Endodermal cell (in vitro differentiated cells): Measurements from ENCODE around the gene OR5AN1. TPM values are rescaled to one million over a fixed set of nuclear protein-coding genes. Genes with fewer than 3 reads are reported as not detected.

Source experiments
- DNase-seq: peaks from one replicate; pipeline ENCODE4 v3.0.0-alpha.2; 2017
- H3K27ac ChIP-seq: 2 replicates; pipeline ENCODE4 v1.5.1; 2013; ENCODE audit warnings: mild to moderate bottlenecking, low read depth, low read length, moderate library complexity
- H3K27me3 ChIP-seq: 2 replicates; pipeline ENCODE4 v1.6.1; 2013; ENCODE audit warnings: mild to moderate bottlenecking, low read length, moderate library complexity; ENCODE audit not compliant: insufficient read depth, control insufficient read depth, poor library complexity, severe bottlenecking
- H3K36me3 ChIP-seq: 2 replicates; pipeline ENCODE4 v1.7.0; 2013; ENCODE audit warnings: mild to moderate bottlenecking, low read length, moderate library complexity; ENCODE audit not compliant: control insufficient read depth, insufficient read depth
- H3K4me1 ChIP-seq: one replicate; pipeline ENCODE4 v1.7.0; 2013; ENCODE audit warnings: low read length; ENCODE audit not compliant: control insufficient read depth, insufficient read depth
- H3K4me3 ChIP-seq: 2 replicates; pipeline ENCODE4 v1.5.1; 2013; ENCODE audit warnings: mild to moderate bottlenecking, low read length, moderate library complexity
- H3K9ac ChIP-seq: 2 replicates; pipeline ENCODE4 v1.6.1; 2013; ENCODE audit warnings: mild to moderate bottlenecking, low read length, moderate library complexity; ENCODE audit not compliant: poor library complexity, severe bottlenecking; ENCODE audit errors: extremely low read depth
- H3K9me3 ChIP-seq: 2 replicates; pipeline ENCODE4 v1.6.1; 2013; ENCODE audit warnings: mild to moderate bottlenecking, low read length, moderate library complexity; ENCODE audit not compliant: control insufficient read depth
- H3K27ac Mint-ChIP-seq: 2 replicates; pipeline ENCODE4 v1.8.0; 2020; ENCODE audit warnings: mixed read lengths
- H3K27me3 Mint-ChIP-seq: 2 replicates; pipeline ENCODE4 v1.8.0; 2021; ENCODE audit warnings: mild to moderate bottlenecking, mixed read lengths; ENCODE audit not compliant: insufficient read depth
- H3K36me3 Mint-ChIP-seq: 2 replicates; pipeline ENCODE4 v1.8.0; 2020; ENCODE audit warnings: low read depth, mixed read lengths
- H3K4me1 Mint-ChIP-seq: 2 replicates; pipeline ENCODE4 v1.8.0; 2020; ENCODE audit warnings: mixed read lengths
- H3K4me3 Mint-ChIP-seq: 2 replicates; pipeline ENCODE4 v1.8.0; 2020; ENCODE audit warnings: mild to moderate bottlenecking, moderate library complexity, mixed read lengths
- H3K9me3 Mint-ChIP-seq: 2 replicates; pipeline ENCODE4 v1.8.0; 2020; ENCODE audit warnings: mild to moderate bottlenecking, mixed read lengths
- WGBS, 2 experiments: methylation state at CpG; one replicate each; pipeline versions ENCODE4 v1.1.5 to v1.1.7; 2013; ENCODE audit warnings: missing lambda C conversion rate in 2 of 2, mixed read lengths in 1 of 2; ENCODE audit not compliant: insufficient coverage in 1 of 2, insufficient read length in 1 of 2; 5-methylcytosine and 5-hydroxymethylcytosine counted together
- total RNA-seq, 2 donors: library from RNA; stranded (reverse); fragmentation: NEBNext Ultra II Directional in 1 of 2; extraction: Animal tissue kit (Norgen Biotek cat#: 25700) in 1 of 2; gene quantifications; 2 replicates in 1 of 2; 3 replicates in 1 of 2; pipeline ENCODE4 v1.2.1, GENCODE V29; 2021
- TF ChIP-seq, protein P1 (sequence below): fragments of 200-600 bp; sonication (generic); conservative IDR thresholded peaks from 2 replicates; pipeline ENCODE4 v1.5.0; 2021; ENCODE audit warnings: antibody characterized with exemption, mild to moderate bottlenecking

The OR5AN1 gene
- total RNA-seq, 2 donors from 2014 or later = not detected

DNA sequence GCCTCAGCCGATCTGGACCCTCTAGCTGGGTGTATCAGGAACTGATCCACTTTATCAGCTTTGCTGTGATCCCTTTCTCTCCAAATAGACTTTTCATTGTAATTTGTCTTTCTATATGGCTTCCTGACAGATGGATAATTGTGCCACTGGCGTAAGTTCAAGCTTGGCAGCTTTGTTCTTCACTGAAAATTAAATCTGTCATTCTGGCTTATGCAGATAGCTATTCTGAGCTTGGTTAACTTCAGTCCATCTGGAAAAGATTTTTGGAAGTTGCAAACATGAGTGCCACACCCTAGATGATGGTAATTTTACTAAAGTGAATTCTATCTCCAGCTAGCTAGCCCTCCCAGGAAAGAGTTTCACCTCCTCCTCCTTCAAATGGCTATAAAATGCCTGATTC, 59.5 kb downstream of the OR5AN1 start:
- no peaks in the 10 kb centered on the region for H3K36me3 Mint-ChIP-seq
- peaks cover 9% of the 10 kb centered on the region for H3K9me3 Mint-ChIP-seq
- DNase-seq = no peak
- Histone ChIP-seq H3K36me3 (no peaks in the 10 kb centered on the region), H3K9me3 (no peaks in the 10 kb centered on the region), H3K4me1 (no peaks in the 10 kb centered on the region), H3K27ac (no peak overlapping the region), H3K4me3 (no peak overlapping the region), H3K9ac (no peak overlapping the region), H3K27me3 (no peaks in the 10 kb centered on the region)
- no peak overlapping the region for H3K27ac Mint-ChIP-seq
- TF ChIP-seq, protein P1, sequence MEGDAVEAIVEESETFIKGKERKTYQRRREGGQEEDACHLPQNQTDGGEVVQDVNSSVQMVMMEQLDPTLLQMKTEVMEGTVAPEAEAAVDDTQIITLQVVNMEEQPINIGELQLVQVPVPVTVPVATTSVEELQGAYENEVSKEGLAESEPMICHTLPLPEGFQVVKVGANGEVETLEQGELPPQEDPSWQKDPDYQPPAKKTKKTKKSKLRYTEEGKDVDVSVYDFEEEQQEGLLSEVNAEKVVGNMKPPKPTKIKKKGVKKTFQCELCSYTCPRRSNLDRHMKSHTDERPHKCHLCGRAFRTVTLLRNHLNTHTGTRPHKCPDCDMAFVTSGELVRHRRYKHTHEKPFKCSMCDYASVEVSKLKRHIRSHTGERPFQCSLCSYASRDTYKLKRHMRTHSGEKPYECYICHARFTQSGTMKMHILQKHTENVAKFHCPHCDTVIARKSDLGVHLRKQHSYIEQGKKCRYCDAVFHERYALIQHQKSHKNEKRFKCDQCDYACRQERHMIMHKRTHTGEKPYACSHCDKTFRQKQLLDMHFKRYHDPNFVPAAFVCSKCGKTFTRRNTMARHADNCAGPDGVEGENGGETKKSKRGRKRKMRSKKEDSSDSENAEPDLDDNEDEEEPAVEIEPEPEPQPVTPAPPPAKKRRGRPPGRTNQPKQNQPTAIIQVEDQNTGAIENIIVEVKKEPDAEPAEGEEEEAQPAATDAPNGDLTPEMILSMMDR = no peak
- peaks cover 14% of the 10 kb centered on the region for H3K4me1 Mint-ChIP-seq
- H3K27me3 Mint-ChIP-seq = no peaks in the 10 kb centered on the region
- H3K4me3 Mint-ChIP-seq = no peak overlapping the region
- 86 to 96% methylated on average over 2 of the region's 2 CpGs for WGBS, 2 experiments

Other genes with a start within 250 kb of the OR5AN1 start
- gene FAM111A, start 216.0 kb upstream of the OR5AN1 start, total RNA-seq = 10 to 100 TPM; 11.4 to 34.2 TPM
- 10 to 100 TPM; 16.1 to 16.6 TPM for gene DTX4, start 186.8 kb upstream of the OR5AN1 start, total RNA-seq
- not detected for gene MPEG1, start 146.0 kb upstream of the OR5AN1 start, total RNA-seq
- gene OR5A2, start 67.5 kb downstream of the OR5AN1 start, total RNA-seq = not detected
- not detected for gene OR5A1, start 77.6 kb downstream of the OR5AN1 start, total RNA-seq
- gene OR4D6, start 98.1 kb downstream of the OR5AN1 start, total RNA-seq = not detected
- not detected for gene OR4D10, start 114.4 kb downstream of the OR5AN1 start, total RNA-seq
- gene OR4D11, start 144.7 kb downstream of the OR5AN1 start, total RNA-seq = not detected
- gene OR4D9, start 152.6 kb downstream of the OR5AN1 start, total RNA-seq = not detected